K562 (cell line): ENCODE results near the gene ECI1. TPM values are rescaled to one million over a fixed set of nuclear protein-coding genes. Genes with fewer than 3 reads are reported as not detected.
A peak's percentile ranks its signal among the peaks of the same experiment; 100 is the strongest.

Experiments used
- ASH1L ChIP-seq: fragments of 450-650 bp; IDR thresholded peaks from 2 replicates; pipeline ENCODE4 v1.6.1; 2018; ENCODE audit warnings: borderline replicate concordance, mild to moderate bottlenecking, low read depth; ENCODE audit not compliant: partially characterized antibody
- CBFA2T2 ChIP-seq: fragments of 450-650 bp; conservative IDR thresholded peaks from 2 replicates; pipeline ENCODE4 v1.6.1; 2017; ENCODE audit warnings: mild to moderate bottlenecking
- DIDO1 ChIP-seq: fragments of 450-650 bp; IDR thresholded peaks from 2 replicates; pipeline ENCODE4 v1.6.1; 2016; ENCODE audit warnings: low read depth, missing biosample characterization, missing genetic modification characterization
- ETS2 ChIP-seq: IDR thresholded peaks from 2 replicates; pipeline ENCODE4 v1.6.1; 2016; ENCODE audit warnings: borderline replicate concordance, missing genetic modification characterization, mild to moderate bottlenecking, moderate library complexity, missing compliant biosample characterization; ENCODE audit not compliant: poor library complexity, severe bottlenecking
- ETV6 ChIP-seq, 3 experiments: fragments of 150-350 bp in 1 of 3; sonication (generic) in 1 of 3; formaldehyde crosslinking in 1 of 3; IDR thresholded peaks; 2 replicates each; pipeline versions ENCODE4 v1.6.1 to v1.8.0; 2014 to 2022; ENCODE audit warnings: borderline replicate concordance in 2 of 3, low read depth in 2 of 3, antibody characterized with exemption in 1 of 3, low read length in 1 of 3, mild to moderate bottlenecking in 1 of 3, missing genetic modification reagents in 1 of 3
- HCFC1 ChIP-seq: IDR thresholded peaks from 2 replicates; pipeline ENCODE4 v1.6.1; 2012; ENCODE audit warnings: low read depth, low read length, improper control_type of control experiment
- HMGN3 ChIP-seq: IDR thresholded peaks from 2 replicates; pipeline ENCODE4 v1.6.1; 2011; ENCODE audit warnings: borderline replicate concordance, low read depth, mild to moderate bottlenecking, mixed read lengths, low read length; ENCODE audit not compliant: insufficient read length; ENCODE audit errors: extremely low read depth
- L3MBTL2 ChIP-seq: fragments of 450-650 bp; IDR thresholded peaks from 2 replicates; pipeline ENCODE4 v1.6.1; 2016; ENCODE audit warnings: mild to moderate bottlenecking, moderate library complexity
- NFIC ChIP-seq: fragments of 450-650 bp; IDR thresholded peaks from 2 replicates; pipeline ENCODE4 v1.6.1; 2017; ENCODE audit warnings: mild to moderate bottlenecking, inconsistent platforms
- POLR2A ChIP-seq: fragments of 450-650 bp; conservative IDR thresholded peaks from 2 replicates; pipeline ENCODE4 v1.6.1; 2016
- RUNX1 ChIP-seq: sonication (generic); IDR thresholded peaks from 2 replicates; pipeline ENCODE4 v1.6.1; 2016; ENCODE audit warnings: antibody characterized with exemption, low read depth
- TEAD1 ChIP-seq, 2 experiments: fragments of 450-650 bp in 1 of 2; sonication (generic) in 1 of 2; formaldehyde crosslinking; IDR thresholded peaks; 2 replicates each; pipeline versions ENCODE4 v1.4.0 to v1.8.0; 2020 to 2022; ENCODE audit warnings: mild to moderate bottlenecking in 2 of 2, missing genetic modification reagents in 1 of 2
- polyA plus RNA-seq, 8 experiments: library from polyadenylated mRNA; depleted of rRNA in 4 of 8; stranded (reverse) in 5 of 8; unstranded in 3 of 8; fragments of >200 nt; fragmentation: Nextera tagmentation in 2 of 8; fragmentation: Illumina TruSeq in 1 of 8; extraction: Ambion mirVana in 2 of 8; extraction: Trizol in 1 of 8; gene quantifications; 2 replicates each; pipeline versions ENCODE4 v1.2.1 to v1.2.3, GENCODE V29; 2011 to 2014; ENCODE audit warnings: inconsistent platforms in 1 of 8, missing spikeins in 1 of 8
- total RNA-seq, 7 experiments: library from RNA; depleted of rRNA in 6 of 7; stranded (reverse); fragments of >200 nt in 6 of 7; fragmentation: Illumina TruSeq in 2 of 7; extraction: Trizol in 2 of 7; gene quantifications; 2 replicates each; pipeline versions ENCODE4 v1.2.1 to v1.2.3, GENCODE V29; 2011 to 2021; ENCODE audit warnings: low replicate concordance in 1 of 7
- TF ChIP-seq, protein P1 (sequence below), 3 experiments: fragments of 200-800 bp in 1 of 3; fragments of 250-450 bp in 1 of 3; fragments of 450-650 bp in 1 of 3; sonication (Bioruptor Pico) in 1 of 3; sonication (Bioruptor generic) in 1 of 3; formaldehyde crosslinking in 1 of 3; IDR thresholded peaks; 2 replicates each; pipeline versions ENCODE4 v1.6.1 to v1.8.0; 2016 to 2022; ENCODE audit warnings: mild to moderate bottlenecking in 2 of 3, missing genetic modification characterization in 2 of 3, missing compliant biosample characterization in 1 of 3, moderate library complexity in 1 of 3
- TF ChIP-seq, protein P2 (sequence below): fragments of 250-450 bp; sonication (Bioruptor Pico); IDR thresholded peaks from 2 replicates; pipeline ENCODE4 v1.8.0; 2021; ENCODE audit warnings: borderline replicate concordance, mild to moderate bottlenecking, moderate library complexity; ENCODE audit not compliant: poor library complexity, severe bottlenecking
- TF ChIP-seq, protein P3 (sequence below): fragments of 450-650 bp; formaldehyde crosslinking; conservative IDR thresholded peaks from 2 replicates; pipeline ENCODE4 v1.4.0; 2022; ENCODE audit warnings: mild to moderate bottlenecking, missing genetic modification characterization
- TF ChIP-seq, protein P4 (sequence below): fragments of 450-650 bp; IDR thresholded peaks from 2 replicates; pipeline ENCODE4 v1.6.1; 2018; ENCODE audit warnings: mild to moderate bottlenecking, low read depth; ENCODE audit not compliant: partially characterized antibody
- TF ChIP-seq, protein P5 (sequence below): fragments of 200-800 bp; sonication (Bioruptor generic); IDR thresholded peaks from 2 replicates; pipeline ENCODE4 v1.6.1; 2017; ENCODE audit warnings: missing genetic modification characterization, missing compliant biosample characterization

Gene ECI1
- total and polyA plus RNA-seq, 9 of the 15 experiments (the other 6 are each of a cell fraction or from before 2014, with no cell fraction given): 4.7 to 189 (median 54.0) TPM

DNA sequence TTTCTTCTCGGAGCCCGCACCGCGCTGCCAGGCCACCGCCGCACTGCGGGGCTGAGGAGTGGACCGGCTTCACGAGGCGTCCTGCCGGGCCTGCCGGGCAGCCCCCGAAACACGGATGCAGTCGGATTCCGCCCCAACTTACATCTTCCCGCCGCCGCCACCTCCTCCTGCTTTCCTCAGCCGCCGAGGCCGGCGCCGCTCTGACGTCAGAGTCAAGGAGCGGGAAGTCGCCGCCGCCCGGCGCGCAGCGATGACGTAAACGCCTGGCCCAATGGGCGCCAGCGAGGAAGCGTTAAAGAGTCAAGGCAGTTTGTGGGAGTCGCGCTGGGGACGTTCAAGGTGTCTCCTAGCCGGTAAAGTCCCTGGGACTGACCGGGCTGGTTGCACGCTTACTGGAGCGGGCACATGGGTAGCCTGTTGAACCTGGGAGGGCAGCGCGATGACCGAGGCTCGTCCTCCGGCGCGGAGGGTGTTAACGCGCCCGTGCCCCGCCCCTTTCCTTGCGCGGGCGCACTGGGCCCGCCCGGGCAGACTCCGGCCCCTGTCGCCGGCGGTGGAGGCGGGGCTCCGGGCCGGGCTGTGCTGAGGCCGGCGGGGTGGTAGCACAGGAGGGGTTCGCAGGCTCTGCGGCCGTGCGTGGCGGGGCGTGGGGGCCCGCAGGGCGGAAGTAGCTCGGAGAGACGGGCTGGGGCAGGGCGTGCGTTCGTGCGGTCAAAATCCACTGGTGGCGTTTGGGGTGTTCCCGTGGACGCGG lies 16.7 kb upstream of the ECI1 start, which contains the start of gene RNPS1 (continued):
- TF ChIP-seq ETV6 (IDR thresholded peaks at IDR 0.05; ENCODE audit: borderline replicate concordance in 1 of 2, low read depth in 2 of 2, low read length in 1 of 2) (0 out of 4 replicates have a peak, but pooled peaks of 1 of the 2 experiments have one; percentile 15), ETV6 (CRISPR knock-in tag; IDR thresholded peaks at IDR 0.05; ENCODE audit: borderline replicate concordance) (no peak), HMGN3 (peak; percentile 56), ETS2 (tag) (no peak), DIDO1 (tag) (peak; percentile 79), TEAD1 (CRISPR knock-in tag; IDR thresholded peaks at IDR 0.05) (peak; percentile 35 to 46; a peak in 2 of 4 replicates), CBFA2T2 (no peak), NFIC (peak; percentile 71), RUNX1 (no peak), L3MBTL2 (peak; percentile 89), HCFC1 (peak; percentile 84), POLR2A (peak; percentile 97), ASH1L (no peak)
- TF ChIP-seq, protein P1, sequence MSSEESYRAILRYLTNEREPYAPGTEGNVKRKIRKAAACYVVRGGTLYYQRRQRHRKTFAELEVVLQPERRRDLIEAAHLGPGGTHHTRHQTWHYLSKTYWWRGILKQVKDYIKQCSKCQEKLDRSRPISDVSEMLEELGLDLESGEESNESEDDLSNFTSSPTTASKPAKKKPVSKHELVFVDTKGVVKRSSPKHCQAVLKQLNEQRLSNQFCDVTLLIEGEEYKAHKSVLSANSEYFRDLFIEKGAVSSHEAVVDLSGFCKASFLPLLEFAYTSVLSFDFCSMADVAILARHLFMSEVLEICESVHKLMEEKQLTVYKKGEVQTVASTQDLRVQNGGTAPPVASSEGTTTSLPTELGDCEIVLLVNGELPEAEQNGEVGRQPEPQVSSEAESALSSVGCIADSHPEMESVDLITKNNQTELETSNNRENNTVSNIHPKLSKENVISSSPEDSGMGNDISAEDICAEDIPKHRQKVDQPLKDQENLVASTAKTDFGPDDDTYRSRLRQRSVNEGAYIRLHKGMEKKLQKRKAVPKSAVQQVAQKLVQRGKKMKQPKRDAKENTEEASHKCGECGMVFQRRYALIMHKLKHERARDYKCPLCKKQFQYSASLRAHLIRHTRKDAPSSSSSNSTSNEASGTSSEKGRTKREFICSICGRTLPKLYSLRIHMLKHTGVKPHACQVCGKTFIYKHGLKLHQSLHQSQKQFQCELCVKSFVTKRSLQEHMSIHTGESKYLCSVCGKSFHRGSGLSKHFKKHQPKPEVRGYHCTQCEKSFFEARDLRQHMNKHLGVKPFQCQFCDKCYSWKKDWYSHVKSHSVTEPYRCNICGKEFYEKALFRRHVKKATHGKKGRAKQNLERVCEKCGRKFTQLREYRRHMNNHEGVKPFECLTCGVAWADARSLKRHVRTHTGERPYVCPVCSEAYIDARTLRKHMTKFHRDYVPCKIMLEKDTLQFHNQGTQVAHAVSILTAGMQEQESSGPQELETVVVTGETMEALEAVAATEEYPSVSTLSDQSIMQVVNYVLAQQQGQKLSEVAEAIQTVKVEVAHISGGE (CRISPR knock-in tag; IDR thresholded peaks at IDR 0.05): peak in 2 of 3 experiments; percentile 6 to 73; a peak in 1 of 6 replicates
- TF ChIP-seq, protein P2, sequence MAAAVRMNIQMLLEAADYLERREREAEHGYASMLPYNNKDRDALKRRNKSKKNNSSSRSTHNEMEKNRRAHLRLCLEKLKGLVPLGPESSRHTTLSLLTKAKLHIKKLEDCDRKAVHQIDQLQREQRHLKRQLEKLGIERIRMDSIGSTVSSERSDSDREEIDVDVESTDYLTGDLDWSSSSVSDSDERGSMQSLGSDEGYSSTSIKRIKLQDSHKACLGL (CRISPR knock-in tag): peak; percentile 85
- TF ChIP-seq, protein P3, sequence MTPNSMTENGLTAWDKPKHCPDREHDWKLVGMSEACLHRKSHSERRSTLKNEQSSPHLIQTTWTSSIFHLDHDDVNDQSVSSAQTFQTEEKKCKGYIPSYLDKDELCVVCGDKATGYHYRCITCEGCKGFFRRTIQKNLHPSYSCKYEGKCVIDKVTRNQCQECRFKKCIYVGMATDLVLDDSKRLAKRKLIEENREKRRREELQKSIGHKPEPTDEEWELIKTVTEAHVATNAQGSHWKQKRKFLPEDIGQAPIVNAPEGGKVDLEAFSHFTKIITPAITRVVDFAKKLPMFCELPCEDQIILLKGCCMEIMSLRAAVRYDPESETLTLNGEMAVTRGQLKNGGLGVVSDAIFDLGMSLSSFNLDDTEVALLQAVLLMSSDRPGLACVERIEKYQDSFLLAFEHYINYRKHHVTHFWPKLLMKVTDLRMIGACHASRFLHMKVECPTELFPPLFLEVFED (CRISPR knock-in tag): peak; percentile 16; the same call in 1 of the 2 replicates
- TF ChIP-seq, protein P4, sequence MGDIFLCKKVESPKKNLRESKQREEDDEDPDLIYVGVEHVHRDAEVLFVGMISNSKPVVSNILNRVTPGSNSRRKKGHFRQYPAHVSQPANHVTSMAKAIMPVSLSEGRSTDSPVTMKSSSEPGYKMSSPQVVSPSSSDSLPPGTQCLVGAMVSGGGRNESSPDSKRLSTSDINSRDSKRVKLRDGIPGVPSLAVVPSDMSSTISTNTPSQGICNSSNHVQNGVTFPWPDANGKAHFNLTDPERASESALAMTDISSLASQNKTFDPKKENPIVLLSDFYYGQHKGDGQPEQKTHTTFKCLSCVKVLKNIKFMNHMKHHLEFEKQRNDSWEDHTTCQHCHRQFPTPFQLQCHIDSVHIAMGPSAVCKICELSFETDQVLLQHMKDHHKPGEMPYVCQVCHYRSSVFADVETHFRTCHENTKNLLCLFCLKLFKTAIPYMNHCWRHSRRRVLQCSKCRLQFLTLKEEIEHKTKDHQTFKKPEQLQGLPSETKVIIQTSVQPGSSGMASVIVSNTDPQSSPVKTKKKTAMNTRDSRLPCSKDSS: no peak
- TF ChIP-seq, protein P5, sequence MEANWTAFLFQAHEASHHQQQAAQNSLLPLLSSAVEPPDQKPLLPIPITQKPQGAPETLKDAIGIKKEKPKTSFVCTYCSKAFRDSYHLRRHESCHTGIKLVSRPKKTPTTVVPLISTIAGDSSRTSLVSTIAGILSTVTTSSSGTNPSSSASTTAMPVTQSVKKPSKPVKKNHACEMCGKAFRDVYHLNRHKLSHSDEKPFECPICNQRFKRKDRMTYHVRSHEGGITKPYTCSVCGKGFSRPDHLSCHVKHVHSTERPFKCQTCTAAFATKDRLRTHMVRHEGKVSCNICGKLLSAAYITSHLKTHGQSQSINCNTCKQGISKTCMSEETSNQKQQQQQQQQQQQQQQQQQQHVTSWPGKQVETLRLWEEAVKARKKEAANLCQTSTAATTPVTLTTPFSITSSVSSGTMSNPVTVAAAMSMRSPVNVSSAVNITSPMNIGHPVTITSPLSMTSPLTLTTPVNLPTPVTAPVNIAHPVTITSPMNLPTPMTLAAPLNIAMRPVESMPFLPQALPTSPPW: peak; percentile 91
